PC-9 (cell line): ENCODE results near the gene URB1. TPM values are rescaled to one million over a fixed set of nuclear protein-coding genes. Genes with fewer than 3 reads are reported as not detected.
A peak's percentile ranks its signal among the peaks of the same experiment; 100 is the strongest.

ENCODE experiments used
- BruUV-seq: library from RNA; stranded (reverse); fragments of 400-500 nt; replicated peaks from 2 replicates; lab custom pipeline; 2021; lab: Mats Ljungman, UMichigan
- CTCF ChIA-PET: fragments of 300-600 bp; sonication (Branson Sonifier 250); formaldehyde crosslinking; loops from one replicate; lab custom pipeline; 2022; ENCODE audit warnings: antibody characterized with exemption; lab: Charles Lee
- POLR2A ChIA-PET: fragments of 300-600 bp; sonication (Branson Sonifier 250); formaldehyde crosslinking; loops from one replicate; lab custom pipeline; 2022; ENCODE audit warnings: antibody characterized with exemption; ENCODE audit not compliant: unreplicated experiment; lab: Charles Lee
- DNase-seq, 2 experiments: peaks; one replicate each; pipeline versions ENCODE4 v3.0.0 to v3.0.0-alpha.2; 2015 to 2022; ENCODE audit warnings: mixed read lengths in 1 of 2
- H2AFZ ChIP-seq: fragments of 200-600 bp; sonication (generic); 2 replicates; pipeline ENCODE4 v1.8.1; 2017; ENCODE audit warnings: antibody characterized with exemption
- H3F3A ChIP-seq: fragments of 200-600 bp; sonication (generic); 2 replicates; pipeline ENCODE4 v1.8.1; 2017; ENCODE audit warnings: antibody characterized with exemption, mild to moderate bottlenecking, low read depth; ENCODE audit not compliant: insufficient read depth
- H3K27ac ChIP-seq: fragments of 200-600 bp; sonication (generic); 2 replicates; pipeline ENCODE4 v1.6.1; 2016; ENCODE audit warnings: mixed run types
- H3K27me3 ChIP-seq: fragments of 200-600 bp; sonication (generic); 2 replicates; pipeline ENCODE4 v1.6.1; 2016; ENCODE audit warnings: low read depth, mixed run types; ENCODE audit not compliant: insufficient read depth
- H3K36me3 ChIP-seq: fragments of 200-600 bp; sonication (generic); 2 replicates; pipeline ENCODE4 v1.6.1; 2016; ENCODE audit warnings: low read depth, mixed run types
- H3K4me1 ChIP-seq: fragments of 200-600 bp; sonication (generic); replicated peaks from 2 replicates; pipeline ENCODE4 v1.6.1; 2016; ENCODE audit warnings: mixed run types; ENCODE audit not compliant: insufficient read depth
- H3K4me2 ChIP-seq: fragments of 200-600 bp; sonication (generic); 2 replicates; pipeline ENCODE4 v1.6.1; 2017; ENCODE audit warnings: mixed run types
- H3K4me3 ChIP-seq: fragments of 200-600 bp; sonication (generic); 2 replicates; pipeline ENCODE4 v1.6.1; 2016; ENCODE audit warnings: mixed run types
- H3K79me2 ChIP-seq: fragments of 200-600 bp; sonication (generic); 2 replicates; pipeline ENCODE4 v1.6.1; 2017; ENCODE audit warnings: low read depth, mixed run types
- H3K9me2 ChIP-seq: fragments of 200-600 bp; sonication (generic); 2 replicates; pipeline ENCODE4 v1.8.1; 2017; ENCODE audit warnings: mild to moderate bottlenecking; ENCODE audit not compliant: insufficient read depth
- H3K9me3 ChIP-seq: fragments of 200-600 bp; sonication (generic); 2 replicates; pipeline ENCODE4 v1.8.1; 2016; ENCODE audit warnings: low read depth; ENCODE audit not compliant: insufficient read depth
- H4K20me1 ChIP-seq: fragments of 200-600 bp; sonication (generic); 2 replicates; pipeline ENCODE4 v1.8.1; 2017; ENCODE audit not compliant: insufficient read depth
- CTCF ChIP-seq: fragments of 200-600 bp; sonication (generic); conservative IDR thresholded peaks from 2 replicates; pipeline ENCODE4 v1.6.1; 2017; ENCODE audit warnings: mixed run types, antibody characterized with exemption, mild to moderate bottlenecking, moderate library complexity
- EZH2 ChIP-seq: fragments of 200-600 bp; sonication (generic); IDR thresholded peaks from 2 replicates; pipeline ENCODE4 v1.8.0; 2017; ENCODE audit warnings: antibody characterized with exemption, low read depth
- intact Hi-C: fragments of 100-400 bp; cut with micrococcal nuclease; formaldehyde crosslinking; loops from one replicate; pipeline ENCODE4 v1.10.0; 2022; ENCODE audit not compliant: unreplicated experiment
- total RNA-seq: library from RNA; stranded (reverse); gene quantifications from 2 replicates; pipeline ENCODE4 v1.2.3, GENCODE V29; 2021

Gene URB1
- total RNA-seq, 1 experiment from 2014 or later, result 11.0 TPM

GRCh38 chr21:32347977-32348376, 44.8 kb downstream of the URB1 start:
- no peak for TF ChIP-seq CTCF
- TF ChIP-seq EZH2, result no peak
- intact Hi-C loops, result no loop called here
- Histone ChIP-seq H3K4me1 (peaks cover 21% of the 10 kb centered on the region), H3K4me3 (no peak overlapping the region), H3K9me2 (no peaks in the 10 kb centered on the region), H3K9me3 (no peaks in the 10 kb centered on the region), H3F3A (peaks cover 26% of the 10 kb centered on the region), H4K20me1 (no peaks in the 10 kb centered on the region), H3K79me2 (no peaks in the 10 kb centered on the region), H2AFZ (no peak overlapping the region), H3K27me3 (no peaks in the 10 kb centered on the region), H3K27ac (peak overlapping the region; percentile 93), H3K36me3 (peaks cover 23% of the 10 kb centered on the region; the same call in 1 of the 2 replicates), H3K4me2 (peak overlapping the region; percentile 57; the same call in 1 of the 2 replicates)
- DNase-seq, result no peak
- CTCF ChIA-PET, result no interaction called here
- POLR2A ChIA-PET, result no interaction called here
- BruUV-seq, result no TSS peak

GRCh38 chr21:32347351-32347750, 45.5 kb downstream of the URB1 start:
- POLR2A ChIA-PET, result no interaction called here
- Histone ChIP-seq H3K27ac (peak overlapping the region; percentile 93; the same call in 1 of the 2 replicates), H3K4me2 (no peak overlapping the region), H3K36me3 (peaks cover 23% of the 10 kb centered on the region; the same call in 1 of the 2 replicates), H4K20me1 (no peaks in the 10 kb centered on the region), H3K4me1 (peaks cover 21% of the 10 kb centered on the region), H3F3A (peaks cover 26% of the 10 kb centered on the region), H3K27me3 (no peaks in the 10 kb centered on the region), H3K9me2 (no peaks in the 10 kb centered on the region), H3K79me2 (no peaks in the 10 kb centered on the region), H2AFZ (no peak overlapping the region), H3K9me3 (no peaks in the 10 kb centered on the region), H3K4me3 (no peak overlapping the region)
- no TSS peak for BruUV-seq
- TF ChIP-seq EZH2 (no peak), CTCF (no peak)
- CTCF ChIA-PET, result no interaction called here
- no peak for DNase-seq
- intact Hi-C loops, result no loop called here

DNA sequence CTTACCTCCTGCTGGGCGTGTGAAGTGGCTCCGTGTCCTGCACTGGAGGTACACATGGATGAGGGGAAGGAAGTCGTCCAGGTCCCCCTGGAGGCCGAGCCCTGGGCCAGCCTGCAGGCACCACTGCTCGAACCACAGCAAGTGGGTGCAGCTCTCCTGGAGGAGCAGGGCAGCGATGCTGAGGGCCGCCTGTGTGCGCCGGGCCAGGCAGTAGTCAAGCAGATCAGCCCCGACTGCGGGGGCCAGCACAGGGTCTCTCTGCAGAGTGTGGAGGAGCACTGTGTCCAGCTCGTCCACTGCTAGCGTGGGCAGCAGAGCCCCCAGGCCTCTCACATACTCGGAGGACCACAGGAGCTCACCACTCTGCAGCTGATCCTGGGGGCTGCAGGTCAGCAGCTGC, 45.9 kb downstream of the URB1 start:
- no peak overlapping the region for H2AFZ ChIP-seq
- no peaks in the 10 kb centered on the region for H3K27me3 ChIP-seq
- ChIA-PET POLR2A (no interaction called here), CTCF (no interaction called here)
- no peaks in the 10 kb centered on the region for H3K9me3 ChIP-seq
- no peak for DNase-seq
- H3K4me1 ChIP-seq, result peaks cover 21% of the 10 kb centered on the region
- no peaks in the 10 kb centered on the region for H4K20me1 ChIP-seq
- H3K36me3 ChIP-seq, result peaks cover 23% of the 10 kb centered on the region; the same call in 1 of the 2 replicates
- no peak for TF ChIP-seq CTCF
- TF ChIP-seq EZH2, result no peak
- no peak overlapping the region for H3K4me2 ChIP-seq
- no TSS peak for BruUV-seq
- peaks cover 26% of the 10 kb centered on the region for H3F3A ChIP-seq
- no peak overlapping the region for H3K27ac ChIP-seq
- no peak overlapping the region for H3K4me3 ChIP-seq
- H3K9me2 ChIP-seq, result no peaks in the 10 kb centered on the region
- H3K79me2 ChIP-seq, result no peaks in the 10 kb centered on the region
- intact Hi-C loops, result no loop called here
